Stimulated activated CD4-positive, alpha-beta T cell treated with anti-CD3 and anti-CD28 coated beads, Interleukin-4, amount 100 ng/mL, for 1 hour (primary cell): ENCODE results near the gene MCAT.

Source experiments
- DNase-seq: peaks from one replicate; pipeline ENCODE4 v3.0.0-alpha.2; 2020

The MCAT gene

GRCh38 chr22:43088984-43089717 lies 54.0 kb downstream of the MCAT start, which contains the start of gene TTLL1:
Gene TTLL1 (minus strand): TSS chr22:43089391. CDS start chr22:43075586, 13,805 bp downstream.
- DNase-seq = peak; percentile 90

- DNase-seq = no peak
Observed at GRCh38 chr22:43088627-43088983, 54.6 kb downstream of the MCAT start.

- DNase-seq = no peak
Observed at GRCh38 chr22:43085658-43086606, 57.3 kb downstream of the MCAT start.
